Epithelial cell of esophagus (primary cell): Measurements from ENCODE around the gene BRD7.

Experiments
- DNase-seq: peaks from one replicate; pipeline ENCODE4 v3.0.0; 2010; ENCODE audit warnings: low read depth
- H3K4me3 ChIP-seq: 2 replicates; pipeline ENCODE4 v1.5.1; 2011; ENCODE audit warnings: mild to moderate bottlenecking, low read length, control low read depth
- TF ChIP-seq, protein P1 (sequence below): IDR thresholded peaks from 2 replicates; pipeline ENCODE4 v1.5.1; 2011; ENCODE audit warnings: low read depth, mild to moderate bottlenecking, low read length, control low read depth, inconsistent platforms; ENCODE audit not compliant: insufficient read depth; ENCODE audit errors: missing control alignments

Gene BRD7

DNA sequence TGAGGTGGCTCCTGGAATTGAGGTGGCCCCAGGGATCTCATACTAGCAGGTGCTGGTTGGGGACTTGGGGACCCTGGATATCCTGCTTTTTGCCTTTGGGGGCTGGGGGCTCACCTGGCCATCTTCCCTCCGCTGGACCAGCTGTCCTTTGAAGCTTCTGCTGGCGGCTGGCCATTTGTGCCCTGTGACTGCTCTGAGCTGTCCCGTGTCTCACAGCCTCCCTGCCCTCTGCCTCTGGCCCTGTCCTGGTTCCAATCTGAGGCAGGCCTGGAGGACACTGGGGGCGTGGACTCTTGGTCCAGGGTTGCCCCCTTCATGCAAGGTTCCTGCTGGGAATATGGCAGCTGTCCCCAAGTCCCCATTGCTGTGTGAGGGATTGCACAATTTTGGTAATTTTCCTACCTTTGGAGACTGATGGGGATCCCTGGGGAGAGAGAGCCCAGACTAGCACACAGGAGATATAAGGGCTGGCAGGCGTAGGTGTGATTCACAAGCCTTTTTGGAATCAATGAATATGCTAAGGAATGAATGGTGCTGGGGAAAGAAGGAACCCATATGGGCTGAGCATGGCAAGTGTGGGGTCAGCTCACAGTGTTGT is 83.3 kb downstream of the BRD7 start:
- TF ChIP-seq, protein P1, sequence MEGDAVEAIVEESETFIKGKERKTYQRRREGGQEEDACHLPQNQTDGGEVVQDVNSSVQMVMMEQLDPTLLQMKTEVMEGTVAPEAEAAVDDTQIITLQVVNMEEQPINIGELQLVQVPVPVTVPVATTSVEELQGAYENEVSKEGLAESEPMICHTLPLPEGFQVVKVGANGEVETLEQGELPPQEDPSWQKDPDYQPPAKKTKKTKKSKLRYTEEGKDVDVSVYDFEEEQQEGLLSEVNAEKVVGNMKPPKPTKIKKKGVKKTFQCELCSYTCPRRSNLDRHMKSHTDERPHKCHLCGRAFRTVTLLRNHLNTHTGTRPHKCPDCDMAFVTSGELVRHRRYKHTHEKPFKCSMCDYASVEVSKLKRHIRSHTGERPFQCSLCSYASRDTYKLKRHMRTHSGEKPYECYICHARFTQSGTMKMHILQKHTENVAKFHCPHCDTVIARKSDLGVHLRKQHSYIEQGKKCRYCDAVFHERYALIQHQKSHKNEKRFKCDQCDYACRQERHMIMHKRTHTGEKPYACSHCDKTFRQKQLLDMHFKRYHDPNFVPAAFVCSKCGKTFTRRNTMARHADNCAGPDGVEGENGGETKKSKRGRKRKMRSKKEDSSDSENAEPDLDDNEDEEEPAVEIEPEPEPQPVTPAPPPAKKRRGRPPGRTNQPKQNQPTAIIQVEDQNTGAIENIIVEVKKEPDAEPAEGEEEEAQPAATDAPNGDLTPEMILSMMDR, result no peak
- no peak overlapping the region for H3K4me3 ChIP-seq
- DNase-seq, result no peak

- no peak for DNase-seq
- TF ChIP-seq, protein P1, result no peak
- no peak overlapping the region for H3K4me3 ChIP-seq
These were observed 84.5 kb downstream of the BRD7 start for GRCh38 chr16:50284131-50284911.

GRCh38 chr16:50282955-50283631 is 85.7 kb downstream of the BRD7 start:
- no peak overlapping the region for H3K4me3 ChIP-seq
- no peak for DNase-seq
- TF ChIP-seq, protein P1, result no peak

- H3K4me3 ChIP-seq, result no peak overlapping the region
- no peak for DNase-seq
- TF ChIP-seq, protein P1, result no peak
These were observed 86.7 kb downstream of the BRD7 start for GRCh38 chr16:50282010-50282538.

DNA sequence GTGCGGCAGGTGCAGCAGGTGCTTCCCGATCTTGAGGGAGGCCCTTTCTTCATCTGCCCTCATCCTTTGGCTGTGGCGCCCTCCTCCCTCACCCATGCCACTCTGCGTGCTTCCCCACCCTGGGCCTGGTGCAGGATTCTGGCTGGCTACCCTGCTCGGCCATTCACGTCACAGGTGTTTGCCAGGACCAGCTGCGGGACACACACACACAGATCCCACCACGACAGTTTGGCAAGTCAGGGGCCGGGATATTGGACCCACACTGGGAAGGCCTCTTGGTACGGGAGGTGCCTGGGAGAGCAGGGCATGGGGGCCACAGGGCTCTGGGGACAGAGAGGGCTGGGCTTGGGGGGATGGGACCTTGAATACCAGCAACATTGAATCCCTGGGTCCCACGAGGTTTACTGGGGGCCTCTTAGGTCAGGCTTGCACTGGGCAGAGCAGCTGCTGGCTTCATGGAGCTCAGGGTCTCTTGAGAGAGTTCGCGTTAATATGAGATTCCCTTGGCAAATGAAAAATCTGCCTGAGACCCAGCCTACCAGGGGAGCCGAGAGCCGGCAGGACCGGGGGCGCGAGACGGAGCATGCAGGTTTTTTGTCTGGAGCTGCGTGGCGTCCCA is 87.3 kb downstream of the BRD7 start:
- H3K4me3 ChIP-seq, result no peak overlapping the region
- TF ChIP-seq, protein P1, result no peak
- no peak for DNase-seq

- DNase-seq, result no peak
- H3K4me3 ChIP-seq, result no peak overlapping the region
- TF ChIP-seq, protein P1, result no peak
These were observed 87.9 kb downstream of the BRD7 start for GRCh38 chr16:50280932-50281331.
